ENCODE data around the gene LOXL4.

GRCh38 chr10:98249134-98249533, 18.9 kb downstream of the LOXL4 start:
- TF ChIP-seq CTCF (IDR thresholded peaks at IDR 0.05; ENCODE audit: low read depth, low read length) (no peak), MAX (IDR thresholded peaks at IDR 0.05; ENCODE audit: low read depth, low read length) (no peak), POLR2A (IDR thresholded peaks at IDR 0.05; ENCODE audit: extremely low read depth, insufficient read length) (no peak)

Measured in NB4 (cell line).